ENCODE measurements around the gene MYRFL. TPM values are rescaled to one million over a fixed set of nuclear protein-coding genes. Genes with fewer than 3 reads are reported as not detected.

The MYRFL gene
- total and polyA plus RNA-seq, 2 of the 8 experiments (the other 6 are each of a cell fraction or from before 2014, with no cell fraction given) = 1.1 to 2.0 TPM

DNA sequence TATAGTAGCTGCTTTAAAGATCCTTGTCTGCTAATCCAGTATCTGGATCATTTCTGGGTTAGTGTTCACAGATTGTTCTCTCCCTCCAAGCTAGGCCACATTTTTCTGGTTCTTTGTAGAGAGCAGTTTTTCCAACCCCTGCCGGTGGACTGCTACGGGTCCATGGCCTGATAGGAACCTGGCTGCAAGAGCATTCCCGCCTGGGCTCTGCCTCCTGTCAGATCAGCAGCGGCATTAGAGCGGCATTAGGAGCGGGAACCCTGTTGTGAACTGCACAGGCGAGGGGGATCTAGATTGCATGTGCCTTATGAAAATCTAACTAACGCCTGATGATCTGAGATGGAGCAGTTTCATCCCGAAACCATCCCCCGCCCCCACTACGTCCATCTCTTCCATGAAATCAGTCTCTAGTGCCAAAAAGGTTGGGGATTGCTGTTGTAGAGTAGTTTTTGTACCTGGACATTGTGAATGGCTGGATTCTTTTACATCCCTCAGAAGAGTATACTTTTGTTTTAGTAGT is 50.4 kb downstream of the MYRFL start:
- ChIA-PET CTCF (ENCODE audit: partially characterized antibody) (interaction anchor here (1.7 kb wide), 1 partner anchor 706 kb away, joined by 6 read pairs; no protein-coding TSS in a partner anchor), POLR2A (ENCODE audit: partially characterized antibody) (no interaction called here)
- no peaks in the 10 kb centered on the region for H3K36me3 ChIP-seq (ENCODE audit: control insufficient read depth in 2 of 4, insufficient read depth in 4 of 4, low read length in 3 of 4)
- H4K8ac ChIP-seq (ENCODE audit: extremely low read depth, insufficient read depth, low read length) = no peak overlapping the region
- H3K9ac ChIP-seq (replicated peaks in 1 of 4; ENCODE audit: extremely low read depth in 1 of 4, low read depth in 3 of 4, low read length in 3 of 4) = no peak overlapping the region
- no peak overlapping the region for H3K4me3 ChIP-seq (ENCODE audit: extremely low read depth in 1 of 4, insufficient read depth in 2 of 4, low read depth in 3 of 4, low read length in 4 of 4)
- no peak overlapping the region for H2BK120ac ChIP-seq (replicated peaks; ENCODE audit: low read depth, low read length)
- no peak overlapping the region for H4K91ac ChIP-seq (replicated peaks; ENCODE audit: insufficient read length, low read length)
- H3K27ac ChIP-seq (ENCODE audit: low read depth, low read length) = no peak overlapping the region
- H3K23ac ChIP-seq (ENCODE audit: insufficient read length) = no peak overlapping the region
- no peak for DNase-seq (ENCODE audit: low read depth in 1 of 2, low spot score in 2 of 2)
- no peak overlapping the region for H3K56ac ChIP-seq (replicated peaks; ENCODE audit: insufficient read length, low read depth, low read length)
- no peak overlapping the region for H2AK5ac ChIP-seq (ENCODE audit: low read depth, low read length)
- H3K4me1 ChIP-seq (replicated peaks in 1 of 4; ENCODE audit: control insufficient read depth in 3 of 4, insufficient read depth in 4 of 4, low read length in 3 of 4) = peaks cover 2 to 7% (median 3%) of the 10 kb centered on the region in 4 experiments; a peak in 4 of 7 replicates
- no peak overlapping the region for H3K4ac ChIP-seq (replicated peaks; ENCODE audit: insufficient read length, low read depth, low read length)
- H2AFZ ChIP-seq (ENCODE audit: low read length) = peak overlapping the region; percentile 84
- no peak for TF ChIP-seq KDM1A (IDR thresholded peaks at IDR 0.05; ENCODE audit: borderline replicate concordance, low read length)
- peak; percentile 30; the same call in 1 of the 2 replicates for TF ChIP-seq E2F6 (IDR thresholded peaks at IDR 0.05)
- H3K79me2 ChIP-seq (ENCODE audit: control insufficient read depth in 1 of 2, insufficient read depth in 2 of 2, low read length in 2 of 2) = no peaks in the 10 kb centered on the region
- H2BK5ac ChIP-seq (ENCODE audit: low read depth, low read length) = no peak overlapping the region
- WGBS, 2 experiments (ENCODE audit: extremely low coverage in 1 of 2, insufficient coverage in 1 of 2, insufficient read length in 1 of 2, insufficient replicate concordance in 2 of 2, low coverage in 1 of 2, low lambda C conversion rate in 2 of 2, missing lambda C conversion rate in 1 of 2) = 84% methylated on average over 11 of the region's 11 CpGs; no CpG with 5 or more reads in 1 of the 2 experiments
- no peak overlapping the region for H3K14ac ChIP-seq (ENCODE audit: insufficient read length)
- H3K27me3 ChIP-seq (replicated peaks in 1 of 4; ENCODE audit: control insufficient read depth in 3 of 4, extremely low read depth in 1 of 4, insufficient read depth in 3 of 4, low read length in 3 of 4) = 0 out of 7 replicates have a peak, but pooled peaks cover 0 to 2% (median 0%) of the 10 kb centered on the region in 4 experiments
- H3K18ac ChIP-seq (ENCODE audit: extremely low read depth, low read length) = no peak overlapping the region
- no peak overlapping the region for H4K5ac ChIP-seq (ENCODE audit: insufficient read length, low read depth, low read length)
- H2BK15ac ChIP-seq (ENCODE audit: low read length) = no peak overlapping the region
- no peaks in the 10 kb centered on the region for H3K79me1 ChIP-seq (ENCODE audit: low read depth, low read length)
- no peaks in the 10 kb centered on the region for H3K9me3 ChIP-seq (ENCODE audit: insufficient read depth in 2 of 2, low read depth in 1 of 2, low read length in 1 of 2)
- no peak for FAIRE-seq
- H2BK20ac ChIP-seq (ENCODE audit: low read length) = 0 out of 2 replicates have a peak overlapping the region, but pooled peaks have one; percentile 18
- no peak overlapping the region for H3K4me2 ChIP-seq (ENCODE audit: insufficient read depth in 1 of 2, low read depth in 2 of 2, low read length in 2 of 2)
- H4K20me1 ChIP-seq (replicated peaks in 1 of 2; ENCODE audit: control insufficient read depth in 1 of 2, insufficient read depth in 2 of 2, low read length in 2 of 2) = no peaks in the 10 kb centered on the region
- H3K23me2 ChIP-seq (ENCODE audit: low read depth, low read length) = no peaks in the 10 kb centered on the region
- no peak overlapping the region; the same call in 1 of the 2 replicates for H2BK12ac ChIP-seq (ENCODE audit: low read depth, low read length)
